Measurements from ENCODE around the gene HADHB. TPM values are rescaled to one million over a fixed set of nuclear protein-coding genes. Genes with fewer than 3 reads are reported as not detected.

Gene HADHB
- total RNA-seq, 1 experiment from 2014 or later = 41.3 TPM

DNA sequence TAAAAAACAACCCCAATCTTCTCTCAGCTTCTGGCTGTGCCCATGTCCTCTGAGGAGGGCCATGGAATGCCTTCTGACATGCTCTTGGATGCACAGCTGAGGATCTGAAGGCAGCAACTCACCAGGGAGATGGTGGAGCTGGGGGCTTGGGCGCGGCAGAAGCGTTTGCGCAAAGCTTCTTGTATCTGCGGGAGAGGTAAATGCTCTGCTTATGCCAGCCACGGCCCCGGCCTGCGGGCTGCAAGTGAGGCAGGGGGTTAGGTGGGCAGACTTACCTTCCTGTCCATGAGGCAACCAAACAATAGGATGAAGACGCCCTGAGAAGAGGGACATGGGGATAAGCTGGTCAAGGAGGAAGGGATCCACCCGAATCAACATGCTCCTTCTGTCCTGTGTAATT lies 65.2 kb downstream of the HADHB start:
- no peak overlapping the region for H3K4me3 Mint-ChIP-seq
- H3K14ac ChIP-seq (ENCODE audit: insufficient read depth, low read length) = no peak overlapping the region; the same call in 1 of the 2 replicates
- no peak overlapping the region for H2BK12ac ChIP-seq (ENCODE audit: insufficient read length, low read depth, low read length)
- no peaks in the 10 kb centered on the region for H3K9me3 Mint-ChIP-seq
- H2BK5ac ChIP-seq (ENCODE audit: insufficient read length, low read length) = no peak overlapping the region
- H3K18ac ChIP-seq (ENCODE audit: insufficient read length, low read depth, low read length) = no peak overlapping the region
- no peak overlapping the region for H2AFZ ChIP-seq (ENCODE audit: low read length)
- no peak for DNase-seq
- H3K27me3 ChIP-seq (ENCODE audit: insufficient read depth, low read length) = no peaks in the 10 kb centered on the region
- H3K4me1 Mint-ChIP-seq = peaks cover 13 to 17% of the 10 kb centered on the region in 2 experiments
- no peaks in the 10 kb centered on the region for H3K79me2 ChIP-seq (ENCODE audit: insufficient read depth, low read length)
- no peak overlapping the region for H3K9ac ChIP-seq (ENCODE audit: extremely low read depth, insufficient read length, low read length)
- no peak overlapping the region for H2BK15ac ChIP-seq (ENCODE audit: low read depth, low read length)
- H3K4ac ChIP-seq (ENCODE audit: low read depth, low read length) = no peak overlapping the region
- no peak overlapping the region for H3K56ac ChIP-seq (ENCODE audit: insufficient read length, low read depth, low read length)
- H3K9me3 ChIP-seq (ENCODE audit: control insufficient read depth, low read depth, low read length) = no peaks in the 10 kb centered on the region
- TF ChIP-seq, protein P1, sequence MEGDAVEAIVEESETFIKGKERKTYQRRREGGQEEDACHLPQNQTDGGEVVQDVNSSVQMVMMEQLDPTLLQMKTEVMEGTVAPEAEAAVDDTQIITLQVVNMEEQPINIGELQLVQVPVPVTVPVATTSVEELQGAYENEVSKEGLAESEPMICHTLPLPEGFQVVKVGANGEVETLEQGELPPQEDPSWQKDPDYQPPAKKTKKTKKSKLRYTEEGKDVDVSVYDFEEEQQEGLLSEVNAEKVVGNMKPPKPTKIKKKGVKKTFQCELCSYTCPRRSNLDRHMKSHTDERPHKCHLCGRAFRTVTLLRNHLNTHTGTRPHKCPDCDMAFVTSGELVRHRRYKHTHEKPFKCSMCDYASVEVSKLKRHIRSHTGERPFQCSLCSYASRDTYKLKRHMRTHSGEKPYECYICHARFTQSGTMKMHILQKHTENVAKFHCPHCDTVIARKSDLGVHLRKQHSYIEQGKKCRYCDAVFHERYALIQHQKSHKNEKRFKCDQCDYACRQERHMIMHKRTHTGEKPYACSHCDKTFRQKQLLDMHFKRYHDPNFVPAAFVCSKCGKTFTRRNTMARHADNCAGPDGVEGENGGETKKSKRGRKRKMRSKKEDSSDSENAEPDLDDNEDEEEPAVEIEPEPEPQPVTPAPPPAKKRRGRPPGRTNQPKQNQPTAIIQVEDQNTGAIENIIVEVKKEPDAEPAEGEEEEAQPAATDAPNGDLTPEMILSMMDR (conservative IDR thresholded peaks at IDR 0.05) = no peak
- no peak overlapping the region for H4K8ac ChIP-seq (replicated peaks; ENCODE audit: insufficient read length, low read depth, low read length)
- H3K36me3 Mint-ChIP-seq (ENCODE audit: insufficient read depth in 1 of 3, low read depth in 3 of 3) = peaks cover 0 to 4% (median 2%) of the 10 kb centered on the region in 3 experiments; a peak in 3 of 7 replicates
- no peaks in the 10 kb centered on the region for H3K23me2 ChIP-seq (ENCODE audit: insufficient read length, low read depth, low read length, poor library complexity, severe bottlenecking)
- H3K27ac ChIP-seq (ENCODE audit: insufficient read length, low read depth, low read length) = no peak overlapping the region
- H2BK20ac ChIP-seq (ENCODE audit: low read depth, low read length, poor library complexity, severe bottlenecking) = no peak overlapping the region
- H4K91ac ChIP-seq (ENCODE audit: insufficient read length, low read depth, low read length) = no peak overlapping the region
- WGBS (ENCODE audit: extremely low coverage, insufficient read length, low lambda C conversion rate) = no CpG with 5 or more reads among the region's 10 CpGs
- H2BK120ac ChIP-seq (ENCODE audit: low read depth, low read length, poor library complexity, severe bottlenecking) = no peak overlapping the region
- no peak overlapping the region for H3T11ph ChIP-seq (ENCODE audit: low read length)
- no peaks in the 10 kb centered on the region; the same call in 1 of the 2 replicates for H3K27me3 Mint-ChIP-seq (ENCODE audit: low read depth)
- H3K79me1 ChIP-seq (ENCODE audit: insufficient read depth, low read depth, low read length, poor library complexity, severe bottlenecking) = no peaks in the 10 kb centered on the region
- H3K23ac ChIP-seq (ENCODE audit: insufficient read length, low read depth, low read length) = no peak overlapping the region
- H2AK5ac ChIP-seq (ENCODE audit: insufficient read length, low read length) = no peak overlapping the region
- no peak overlapping the region for H3K27ac Mint-ChIP-seq
- no peak overlapping the region for H3K4me2 ChIP-seq (ENCODE audit: insufficient read depth, insufficient read length, low read length)
- H4K5ac ChIP-seq (ENCODE audit: insufficient read length, low read depth, low read length) = no peak overlapping the region
- H3K4me1 ChIP-seq (ENCODE audit: insufficient read depth, low read length) = no peaks in the 10 kb centered on the region
- no peaks in the 10 kb centered on the region for H4K20me1 ChIP-seq (ENCODE audit: control insufficient read depth, insufficient read depth, insufficient read length)

Data from H9 (cell line).